BLaER1 (cell line): ENCODE results near the gene SUSD5.
A peak's percentile ranks its signal among the peaks of the same experiment; 100 is the strongest.

Experiments used
- H3K27ac ChIP-seq: shearing (Covaris generic); formaldehyde crosslinking; 2 replicates; pipeline ENCODE4 v1.8.1; 2022
- H3K27me3 ChIP-seq: shearing (Covaris generic); formaldehyde crosslinking; 2 replicates; pipeline ENCODE4 v1.8.1; 2022
- H3K36me3 ChIP-seq: shearing (Covaris generic); formaldehyde crosslinking; 2 replicates; pipeline ENCODE4 v1.8.1; 2022
- H3K4me1 ChIP-seq: shearing (Covaris generic); formaldehyde crosslinking; 2 replicates; pipeline ENCODE4 v1.8.1; 2022
- H3K4me2 ChIP-seq: shearing (Covaris generic); formaldehyde crosslinking; 2 replicates; pipeline ENCODE4 v1.8.1; 2022
- H3K4me3 ChIP-seq: shearing (Covaris generic); formaldehyde crosslinking; 2 replicates; pipeline ENCODE4 v1.8.1; 2022
- H3K9ac ChIP-seq: shearing (Covaris generic); formaldehyde crosslinking; 2 replicates; pipeline ENCODE4 v1.8.1; 2022
- H3K9me3 ChIP-seq: shearing (Covaris generic); formaldehyde crosslinking; 2 replicates; pipeline ENCODE4 v1.8.1; 2022
- H4K20me1 ChIP-seq: shearing (Covaris generic); formaldehyde crosslinking; 2 replicates; pipeline ENCODE4 v1.8.1; 2022
- Cebpa-rat ChIP-seq: shearing (Covaris generic); IDR thresholded peaks from 2 replicates; pipeline ENCODE4 v1.8.1; 2022

SUSD5 gene

GRCh38 chr3:33231756-33232465 lies 13.3 kb upstream of the SUSD5 start:
- Histone ChIP-seq H3K27ac (no peak overlapping the region), H3K4me2 (no peak overlapping the region), H3K27me3 (no peaks in the 10 kb centered on the region)

GRCh38 chr3:33229947-33230346 lies 11.3 kb upstream of the SUSD5 start:
- no peaks in the 10 kb centered on the region for H3K36me3 ChIP-seq
- TF ChIP-seq Cebpa-rat = no peak

More at GRCh38 chr3:33231756-33232465, 13.3 kb upstream of the SUSD5 start:
- Histone ChIP-seq H4K20me1 (no peaks in the 10 kb centered on the region), H3K9me3 (no peaks in the 10 kb centered on the region), H3K9ac (no peak overlapping the region), H3K4me3 (no peak overlapping the region), H3K4me1 (no peaks in the 10 kb centered on the region), H3K36me3 (no peaks in the 10 kb centered on the region)
- no peak for TF ChIP-seq Cebpa-rat

GRCh38 chr3:33229066-33229465 lies 10.5 kb upstream of the SUSD5 start:
- Histone ChIP-seq H3K4me3 (no peak overlapping the region), H3K9me3 (no peaks in the 10 kb centered on the region), H3K27ac (no peak overlapping the region), H4K20me1 (no peaks in the 10 kb centered on the region), H3K4me1 (no peaks in the 10 kb centered on the region), H3K36me3 (no peaks in the 10 kb centered on the region), H3K27me3 (no peaks in the 10 kb centered on the region), H3K4me2 (no peak overlapping the region), H3K9ac (no peak overlapping the region)
- TF ChIP-seq Cebpa-rat = no peak

More at GRCh38 chr3:33229947-33230346, 11.3 kb upstream of the SUSD5 start:
- Histone ChIP-seq H3K27me3 (no peaks in the 10 kb centered on the region), H3K4me3 (no peak overlapping the region), H3K9me3 (no peaks in the 10 kb centered on the region), H3K4me2 (no peak overlapping the region), H3K9ac (no peak overlapping the region), H3K27ac (no peak overlapping the region), H4K20me1 (no peaks in the 10 kb centered on the region), H3K4me1 (no peaks in the 10 kb centered on the region)

GRCh38 chr3:33221241-33221640 lies 2.6 kb upstream of the SUSD5 start:
- Histone ChIP-seq H3K4me2 (no peak overlapping the region), H3K27me3 (peaks cover 30% of the 10 kb centered on the region), H3K9me3 (peaks cover 19% of the 10 kb centered on the region), H3K4me3 (no peak overlapping the region), H3K9ac (no peak overlapping the region), H3K27ac (no peak overlapping the region), H4K20me1 (no peaks in the 10 kb centered on the region), H3K4me1 (0 out of 2 replicates have a peak, but pooled peaks cover 4% of the 10 kb centered on the region), H3K36me3 (no peaks in the 10 kb centered on the region)
- no peak for TF ChIP-seq Cebpa-rat

- H3K4me1 ChIP-seq = 0 out of 2 replicates have a peak, but pooled peaks cover 4% of the 10 kb centered on the region
- no peak for TF ChIP-seq Cebpa-rat
- H3K4me3 ChIP-seq = 0 out of 2 replicates have a peak overlapping the region, but pooled peaks have one; percentile 22
- no peak overlapping the region for H3K27ac ChIP-seq
- no peak overlapping the region for H3K4me2 ChIP-seq
- H3K9me3 ChIP-seq = peaks cover 19% of the 10 kb centered on the region
- H3K9ac ChIP-seq = no peak overlapping the region
- H3K27me3 ChIP-seq = peaks cover 30% of the 10 kb centered on the region
- no peaks in the 10 kb centered on the region for H4K20me1 ChIP-seq
- no peaks in the 10 kb centered on the region for H3K36me3 ChIP-seq
Observed at GRCh38 chr3:33219175-33219487, 521 bp upstream of the SUSD5 start.

- Histone ChIP-seq H3K4me2 (no peak overlapping the region), H3K27me3 (peaks cover 30% of the 10 kb centered on the region)
Observed at GRCh38 chr3:33217866-33218445, 654 bp downstream of the SUSD5 start.

GRCh38 chr3:33215739-33216138 lies 2.9 kb downstream of the SUSD5 start:
- TF ChIP-seq Cebpa-rat = no peak
- Histone ChIP-seq H3K9me3 (peaks cover 19% of the 10 kb centered on the region), H3K27me3 (peaks cover 30% of the 10 kb centered on the region), H3K4me1 (0 out of 2 replicates have a peak, but pooled peaks cover 4% of the 10 kb centered on the region), H3K36me3 (no peaks in the 10 kb centered on the region), H4K20me1 (no peaks in the 10 kb centered on the region), H3K9ac (no peak overlapping the region), H3K4me2 (no peak overlapping the region), H3K27ac (no peak overlapping the region), H3K4me3 (no peak overlapping the region)

More at GRCh38 chr3:33217866-33218445, 654 bp downstream of the SUSD5 start:
- Histone ChIP-seq H3K9me3 (peaks cover 19% of the 10 kb centered on the region), H3K27ac (no peak overlapping the region), H3K4me1 (0 out of 2 replicates have a peak, but pooled peaks cover 4% of the 10 kb centered on the region), H3K4me3 (no peak overlapping the region), H3K9ac (no peak overlapping the region), H4K20me1 (no peaks in the 10 kb centered on the region), H3K36me3 (no peaks in the 10 kb centered on the region)
- no peak for TF ChIP-seq Cebpa-rat

- Histone ChIP-seq H3K9ac (no peak overlapping the region), H3K9me3 (peaks cover 17% of the 10 kb centered on the region), H3K36me3 (no peaks in the 10 kb centered on the region), H3K27ac (no peak overlapping the region), H3K4me1 (no peaks in the 10 kb centered on the region), H3K4me3 (no peak overlapping the region), H3K27me3 (peaks cover 9% of the 10 kb centered on the region; the same call in 1 of the 2 replicates), H4K20me1 (no peaks in the 10 kb centered on the region), H3K4me2 (no peak overlapping the region)
- TF ChIP-seq Cebpa-rat = no peak
Observed at GRCh38 chr3:33212406-33212805, 6.2 kb downstream of the SUSD5 start.

GRCh38 chr3:33211444-33211843 lies 7.2 kb downstream of the SUSD5 start:
- no peak overlapping the region for H3K9ac ChIP-seq
- H3K27me3 ChIP-seq = peaks cover 1% of the 10 kb centered on the region; the same call in 1 of the 2 replicates
- H3K4me1 ChIP-seq = no peaks in the 10 kb centered on the region
- H3K4me3 ChIP-seq = no peak overlapping the region
- TF ChIP-seq Cebpa-rat = no peak
- H3K36me3 ChIP-seq = no peaks in the 10 kb centered on the region
- no peak overlapping the region for H3K27ac ChIP-seq
- H4K20me1 ChIP-seq = no peaks in the 10 kb centered on the region
- H3K4me2 ChIP-seq = no peak overlapping the region
- peaks cover 17% of the 10 kb centered on the region for H3K9me3 ChIP-seq

- Histone ChIP-seq H3K36me3 (no peaks in the 10 kb centered on the region), H3K9ac (no peak overlapping the region), H3K4me2 (no peak overlapping the region), H3K27me3 (no peaks in the 10 kb centered on the region), H3K4me3 (no peak overlapping the region), H4K20me1 (no peaks in the 10 kb centered on the region), H3K9me3 (peaks cover 17% of the 10 kb centered on the region), H3K4me1 (no peaks in the 10 kb centered on the region), H3K27ac (no peak overlapping the region)
- TF ChIP-seq Cebpa-rat = no peak
Observed at GRCh38 chr3:33209357-33209756, 9.3 kb downstream of the SUSD5 start.
